ENCODE measurements around the gene NSMCE3. TPM values are rescaled to one million over a fixed set of nuclear protein-coding genes. Genes with fewer than 3 reads are reported as not detected.
A peak's percentile ranks its signal among the peaks of the same experiment; 100 is the strongest.

The NSMCE3 gene
- total RNA-seq, result 10 to 100 TPM; 10.1 to 12.0 TPM
- polyA plus RNA-seq (ENCODE audit: insufficient read length in 2 of 2), result 10 to 100 TPM in 1 of 2 donors, 1 to 10 TPM in 1; 10.0 to 11.3 TPM
- long read RNA-seq, donor 1, full-length matches to known transcripts, result 32 of 32 reads
- long read RNA-seq, donor 1, partial matches to known transcripts, result 0 of 32 reads
- long read RNA-seq, donor 1, other reads (novel, unspliced or antisense), result 0 of 32 reads
- long read RNA-seq, donor 2, full-length matches to known transcripts, result 10 of 10 reads
- long read RNA-seq, donor 2, partial matches to known transcripts, result 0 of 10 reads
- long read RNA-seq, donor 2, other reads (novel, unspliced or antisense), result 0 of 10 reads
- long read RNA-seq, donor 3, full-length matches to known transcripts, result 16 of 16 reads
- long read RNA-seq, donor 3, partial matches to known transcripts, result 0 of 16 reads
- long read RNA-seq, donor 3, other reads (novel, unspliced or antisense), result 0 of 16 reads
- long read RNA-seq, donor 4, full-length matches to known transcripts, result 20 of 20 reads
- long read RNA-seq, donor 4, partial matches to known transcripts, result 0 of 20 reads
- long read RNA-seq, donor 4, other reads (novel, unspliced or antisense), result 0 of 20 reads

DNA sequence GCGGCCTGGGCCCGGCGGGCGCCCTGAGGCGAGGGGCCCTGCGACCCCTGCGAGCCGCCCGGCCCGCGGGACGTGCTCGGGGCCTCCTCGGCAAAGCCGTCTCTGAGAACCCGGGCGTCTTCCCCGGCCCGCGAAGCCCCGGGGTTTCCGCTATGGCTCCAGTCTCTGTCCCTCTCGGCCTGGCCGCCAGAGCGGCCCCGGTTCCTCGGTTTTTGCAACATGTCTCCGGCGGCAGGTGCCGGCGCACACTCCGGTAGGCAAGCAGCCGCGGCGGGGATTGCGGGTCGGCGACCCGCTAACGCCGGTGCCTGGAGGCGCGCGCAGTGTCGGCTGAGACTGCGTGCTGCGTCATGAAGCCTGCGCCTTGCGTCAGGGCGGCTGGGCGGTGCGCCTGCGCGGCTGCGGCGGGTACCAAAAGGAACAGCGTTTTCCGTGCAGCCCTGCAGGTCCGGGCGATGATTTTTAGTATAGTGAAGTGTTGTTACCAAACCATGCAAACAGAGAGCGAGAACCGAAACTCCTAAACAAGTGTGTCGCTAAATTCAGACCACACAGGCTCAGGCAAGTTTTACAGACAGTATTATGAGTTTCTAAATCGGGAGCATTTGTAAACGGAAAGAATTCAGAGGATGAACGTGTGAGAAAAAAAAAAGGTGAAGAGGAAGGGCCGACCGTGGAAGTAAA, at the start of gene NSMCE3:
Gene NSMCE3, minus strand, starts transcription at position 338 of the 684 bp plus-strand sequence. Its CDS starts 117 bp downstream, at position 221.
- Histone ChIP-seq H3K4me1 (ENCODE audit: control insufficient read depth, insufficient read depth, low read length) (peaks cover 11% of the 10 kb centered on the region), H3K27ac (ENCODE audit: low read depth, low read length) (peak within 1 kb of the TSS; percentile 94), H3K9me3 (ENCODE audit: control insufficient read depth, insufficient read depth, low read length) (no peaks in the 10 kb centered on the region), H3K4me3 (ENCODE audit: low read depth, low read length) (peak within 1 kb of the TSS; percentile 83), H3K36me3 (ENCODE audit: control insufficient read depth, insufficient read depth, low read length) (no peaks in the 10 kb centered on the region), H3K27me3 (ENCODE audit: control insufficient read depth, insufficient read depth, low read length) (no peaks in the 10 kb centered on the region)
- WGBS (ENCODE audit: insufficient coverage), result 0% methylated on average over 63 of the region's 68 CpGs
- DNase-seq (ENCODE audit: low read depth in 4 of 6, low spot score in 6 of 6), result peak; percentile 78 to 97 (median 86)

DNA sequence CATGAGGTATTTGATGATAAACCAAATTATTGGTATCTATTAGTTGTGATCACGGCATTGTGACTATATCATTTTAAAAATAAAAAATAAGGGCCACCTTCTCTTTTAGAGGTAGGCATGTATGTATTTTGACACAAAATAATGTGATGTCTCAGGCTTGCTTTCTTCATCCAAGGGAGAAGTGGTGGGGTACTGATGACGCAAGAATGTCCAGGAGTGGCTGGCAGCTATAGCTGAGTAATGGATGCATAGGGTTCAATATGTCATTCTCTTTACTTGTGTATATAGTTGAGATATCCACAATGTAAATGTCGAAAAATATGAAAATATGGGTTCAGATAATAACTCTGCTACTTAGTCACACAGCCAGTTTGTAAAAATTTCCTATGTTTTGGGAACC, 46.8 kb upstream of the NSMCE3 start:
- H3K27me3 ChIP-seq (ENCODE audit: control insufficient read depth, insufficient read depth, low read length), result no peaks in the 10 kb centered on the region
- no peak overlapping the region for H3K4me3 ChIP-seq (ENCODE audit: low read depth, low read length)
- no peak overlapping the region for H3K27ac ChIP-seq (ENCODE audit: low read depth, low read length)
- no peaks in the 10 kb centered on the region for H3K36me3 ChIP-seq (ENCODE audit: control insufficient read depth, insufficient read depth, low read length)
- H3K9me3 ChIP-seq (ENCODE audit: control insufficient read depth, insufficient read depth, low read length), result no peaks in the 10 kb centered on the region
- no peaks in the 10 kb centered on the region for H3K4me1 ChIP-seq (ENCODE audit: control insufficient read depth, insufficient read depth, low read length)
- no peak for DNase-seq (ENCODE audit: low read depth in 4 of 6, low spot score in 6 of 6)
- 83% methylated on average over 1 of the region's 3 CpGs for WGBS (ENCODE audit: insufficient coverage)

DNA sequence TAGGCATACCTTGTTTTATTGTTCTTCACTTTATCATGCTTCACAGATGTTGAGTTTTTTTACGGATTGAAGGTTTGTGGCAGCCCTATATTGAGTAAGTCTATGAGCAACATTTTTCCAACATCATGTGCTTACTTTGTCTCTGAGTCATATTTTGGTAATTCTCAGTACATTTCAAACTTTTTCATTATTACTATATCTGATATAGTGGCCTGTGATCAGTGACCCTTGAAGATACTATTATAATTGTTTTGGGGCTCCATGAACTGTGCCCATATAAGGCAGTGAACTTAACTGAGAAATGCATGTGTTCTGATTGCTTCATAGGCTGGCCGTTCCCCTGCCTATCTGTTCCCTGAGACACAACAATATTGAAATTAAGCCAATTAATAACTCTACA, 42.8 kb upstream of the NSMCE3 start:
- H3K36me3 ChIP-seq (ENCODE audit: control insufficient read depth, insufficient read depth, low read length), result no peaks in the 10 kb centered on the region
- H3K4me1 ChIP-seq (ENCODE audit: control insufficient read depth, insufficient read depth, low read length), result no peaks in the 10 kb centered on the region
- no CpG with 5 or more reads among the region's 2 CpGs for WGBS (ENCODE audit: insufficient coverage)
- H3K27me3 ChIP-seq (ENCODE audit: control insufficient read depth, insufficient read depth, low read length), result no peaks in the 10 kb centered on the region
- no peak overlapping the region for H3K27ac ChIP-seq (ENCODE audit: low read depth, low read length)
- no peak for DNase-seq (ENCODE audit: low read depth in 4 of 6, low spot score in 6 of 6)
- H3K9me3 ChIP-seq (ENCODE audit: control insufficient read depth, insufficient read depth, low read length), result no peaks in the 10 kb centered on the region
- H3K4me3 ChIP-seq (ENCODE audit: low read depth, low read length), result no peak overlapping the region

DNA sequence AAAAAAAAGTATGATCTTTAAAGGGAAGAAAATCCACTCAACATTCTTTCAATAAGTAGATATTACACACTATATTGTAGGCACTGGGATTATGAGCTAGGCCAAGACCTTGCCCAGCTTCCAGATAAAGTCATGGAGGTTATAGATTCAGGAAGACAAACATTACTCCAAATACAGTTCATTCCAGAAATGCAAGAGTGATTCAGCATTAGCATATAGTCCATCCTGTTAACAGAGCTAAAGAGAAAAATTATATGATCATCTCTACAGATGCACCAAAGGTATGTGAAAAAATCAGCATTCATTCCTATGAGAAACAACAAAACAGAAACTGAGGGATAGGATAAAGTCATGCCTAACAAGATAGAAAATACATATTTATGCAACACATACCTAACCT, 42.1 kb upstream of the NSMCE3 start:
- no peak for DNase-seq (ENCODE audit: low read depth in 4 of 6, low spot score in 6 of 6)
- no peak overlapping the region for H3K4me3 ChIP-seq (ENCODE audit: low read depth, low read length)
- H3K27ac ChIP-seq (ENCODE audit: low read depth, low read length), result no peak overlapping the region
- H3K4me1 ChIP-seq (ENCODE audit: control insufficient read depth, insufficient read depth, low read length), result no peaks in the 10 kb centered on the region
- no peaks in the 10 kb centered on the region for H3K36me3 ChIP-seq (ENCODE audit: control insufficient read depth, insufficient read depth, low read length)
- no peaks in the 10 kb centered on the region for H3K9me3 ChIP-seq (ENCODE audit: control insufficient read depth, insufficient read depth, low read length)
- no peaks in the 10 kb centered on the region for H3K27me3 ChIP-seq (ENCODE audit: control insufficient read depth, insufficient read depth, low read length)

DNA sequence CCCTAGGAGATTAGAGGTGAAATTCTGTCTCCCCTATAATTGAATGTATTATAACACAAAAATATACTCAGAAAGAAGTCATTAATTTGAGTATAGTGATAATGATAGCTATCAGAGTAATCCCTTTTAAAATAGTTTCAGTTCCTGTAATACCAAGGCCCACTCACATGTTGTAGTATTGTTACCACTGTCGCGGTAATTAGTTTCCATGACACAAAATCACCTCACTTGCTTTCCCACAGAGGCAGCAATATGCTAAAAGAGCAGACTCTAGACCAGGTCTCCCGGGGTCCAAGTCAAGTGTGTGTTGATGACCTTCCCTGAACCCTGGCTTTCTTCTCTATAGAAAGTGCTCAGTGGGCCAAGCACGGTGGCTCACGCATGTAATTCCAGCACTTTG, 39.5 kb upstream of the NSMCE3 start:
- Histone ChIP-seq H3K4me3 (ENCODE audit: low read depth, low read length) (no peak overlapping the region), H3K27ac (ENCODE audit: low read depth, low read length) (no peak overlapping the region), H3K27me3 (ENCODE audit: control insufficient read depth, insufficient read depth, low read length) (no peaks in the 10 kb centered on the region), H3K9me3 (ENCODE audit: control insufficient read depth, insufficient read depth, low read length) (no peaks in the 10 kb centered on the region), H3K36me3 (ENCODE audit: control insufficient read depth, insufficient read depth, low read length) (no peaks in the 10 kb centered on the region), H3K4me1 (ENCODE audit: control insufficient read depth, insufficient read depth, low read length) (no peaks in the 10 kb centered on the region)
- WGBS (ENCODE audit: insufficient coverage), result 53% methylated on average over 5 of the region's 5 CpGs
- no peak for DNase-seq (ENCODE audit: low read depth in 4 of 6, low spot score in 6 of 6)

DNA sequence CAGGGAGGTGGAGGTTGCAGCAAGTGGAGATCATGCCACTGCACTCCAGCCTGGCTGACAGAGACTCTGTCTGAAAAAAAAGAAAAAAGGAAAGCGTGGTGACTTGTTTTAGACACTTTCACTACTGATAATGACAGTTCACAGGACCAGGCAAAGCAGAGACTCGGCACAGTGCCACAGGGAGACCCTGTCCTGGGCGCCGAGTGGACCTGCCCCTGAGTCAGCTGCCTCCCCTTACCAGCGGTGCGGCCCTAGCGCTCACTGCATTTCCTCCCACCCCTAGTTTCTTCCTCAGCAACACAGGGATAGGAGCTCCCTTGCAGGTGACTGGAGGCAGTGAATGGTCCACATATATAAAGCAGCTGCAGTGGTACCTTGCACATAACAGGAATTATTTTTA, 38.7 kb upstream of the NSMCE3 start:
- Histone ChIP-seq H3K27ac (ENCODE audit: low read depth, low read length) (no peak overlapping the region), H3K9me3 (ENCODE audit: control insufficient read depth, insufficient read depth, low read length) (no peaks in the 10 kb centered on the region), H3K4me1 (ENCODE audit: control insufficient read depth, insufficient read depth, low read length) (no peaks in the 10 kb centered on the region), H3K4me3 (ENCODE audit: low read depth, low read length) (no peak overlapping the region), H3K36me3 (ENCODE audit: control insufficient read depth, insufficient read depth, low read length) (no peaks in the 10 kb centered on the region), H3K27me3 (ENCODE audit: control insufficient read depth, insufficient read depth, low read length) (no peaks in the 10 kb centered on the region)
- 83% methylated on average over 4 of the region's 7 CpGs for WGBS (ENCODE audit: insufficient coverage)
- no peak for DNase-seq (ENCODE audit: low read depth in 4 of 6, low spot score in 6 of 6)

DNA sequence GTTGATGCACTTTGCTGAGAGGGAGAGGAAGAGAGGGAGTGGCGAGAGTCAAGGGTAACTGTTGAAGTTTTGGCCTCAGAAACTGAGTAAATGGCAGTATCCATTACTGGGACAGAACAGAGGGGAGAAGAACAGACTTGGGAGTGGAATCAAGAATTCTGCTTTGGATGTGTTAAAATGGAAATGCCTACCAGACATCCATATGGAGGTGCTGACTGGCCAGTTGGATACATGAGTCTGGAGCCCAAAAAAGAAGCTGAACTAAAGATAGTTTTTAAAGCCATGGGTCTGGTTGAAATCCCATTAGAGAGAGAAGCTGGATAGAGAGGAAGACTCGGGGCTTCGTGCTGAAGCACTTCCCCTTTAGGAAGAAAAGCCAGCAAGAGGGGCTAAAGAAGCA, 35.9 kb upstream of the NSMCE3 start:
- Histone ChIP-seq H3K4me3 (ENCODE audit: low read depth, low read length) (no peak overlapping the region), H3K27ac (ENCODE audit: low read depth, low read length) (no peak overlapping the region), H3K4me1 (ENCODE audit: control insufficient read depth, insufficient read depth, low read length) (no peaks in the 10 kb centered on the region), H3K27me3 (ENCODE audit: control insufficient read depth, insufficient read depth, low read length) (no peaks in the 10 kb centered on the region), H3K36me3 (ENCODE audit: control insufficient read depth, insufficient read depth, low read length) (no peaks in the 10 kb centered on the region), H3K9me3 (ENCODE audit: control insufficient read depth, insufficient read depth, low read length) (no peaks in the 10 kb centered on the region)
- peak in 1 of 6 donors; percentile 57 for DNase-seq (ENCODE audit: low read depth in 4 of 6, low spot score in 6 of 6)
- WGBS (ENCODE audit: insufficient coverage), result 81% methylated on average over 3 of the region's 3 CpGs

DNA sequence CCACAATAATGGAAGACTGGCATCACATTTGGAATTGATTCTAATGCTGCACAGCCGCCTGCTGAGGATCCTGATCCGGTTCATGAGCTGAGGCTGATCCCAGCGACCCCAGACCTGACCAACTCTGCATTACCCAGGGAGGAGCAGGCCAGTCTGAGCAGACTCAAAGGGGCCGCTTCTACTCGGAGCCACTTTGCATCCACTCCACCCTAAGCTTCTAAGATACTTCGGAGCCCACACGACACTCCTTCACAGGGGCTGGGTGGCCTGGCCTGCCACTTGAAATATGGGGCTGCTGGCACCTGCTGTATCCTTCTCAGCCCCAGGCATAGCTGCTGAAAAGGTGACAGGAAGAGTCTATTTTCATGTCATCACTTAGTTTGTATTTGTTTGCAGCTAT, 33.2 kb upstream of the NSMCE3 start:
- DNase-seq (ENCODE audit: low read depth in 4 of 6, low spot score in 6 of 6), result no peak
- Histone ChIP-seq H3K4me1 (ENCODE audit: control insufficient read depth, insufficient read depth, low read length) (no peaks in the 10 kb centered on the region), H3K27me3 (ENCODE audit: control insufficient read depth, insufficient read depth, low read length) (no peaks in the 10 kb centered on the region), H3K4me3 (ENCODE audit: low read depth, low read length) (no peak overlapping the region), H3K9me3 (ENCODE audit: control insufficient read depth, insufficient read depth, low read length) (no peaks in the 10 kb centered on the region), H3K27ac (ENCODE audit: low read depth, low read length) (no peak overlapping the region), H3K36me3 (ENCODE audit: control insufficient read depth, insufficient read depth, low read length) (no peaks in the 10 kb centered on the region)
- WGBS (ENCODE audit: insufficient coverage), result 75% methylated on average over 7 of the region's 7 CpGs

DNA sequence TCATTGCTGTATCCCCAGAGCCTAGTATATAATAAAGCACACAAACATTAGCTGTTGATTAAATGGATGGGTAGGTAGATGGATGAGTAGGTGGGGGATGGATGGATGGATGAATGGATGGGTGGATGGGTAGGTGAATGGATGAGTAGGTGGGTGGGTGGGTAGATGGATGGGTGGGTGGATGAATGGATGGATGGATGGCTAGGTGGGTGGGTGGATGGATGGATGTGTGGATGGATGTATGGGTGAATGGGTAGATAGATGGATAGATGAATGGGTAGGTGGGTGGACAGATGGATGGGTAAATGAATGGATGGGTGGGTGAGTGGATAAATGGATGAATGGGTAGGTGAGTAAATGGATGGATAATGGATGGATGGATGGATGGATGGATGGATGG, 30.2 kb upstream of the NSMCE3 start:
- Histone ChIP-seq H3K36me3 (ENCODE audit: control insufficient read depth, insufficient read depth, low read length) (no peaks in the 10 kb centered on the region), H3K9me3 (ENCODE audit: control insufficient read depth, insufficient read depth, low read length) (no peaks in the 10 kb centered on the region), H3K4me3 (ENCODE audit: low read depth, low read length) (no peak overlapping the region), H3K27ac (ENCODE audit: low read depth, low read length) (no peak overlapping the region), H3K4me1 (ENCODE audit: control insufficient read depth, insufficient read depth, low read length) (no peaks in the 10 kb centered on the region), H3K27me3 (ENCODE audit: control insufficient read depth, insufficient read depth, low read length) (no peaks in the 10 kb centered on the region)
- no peak for DNase-seq (ENCODE audit: low read depth in 4 of 6, low spot score in 6 of 6)

DNA sequence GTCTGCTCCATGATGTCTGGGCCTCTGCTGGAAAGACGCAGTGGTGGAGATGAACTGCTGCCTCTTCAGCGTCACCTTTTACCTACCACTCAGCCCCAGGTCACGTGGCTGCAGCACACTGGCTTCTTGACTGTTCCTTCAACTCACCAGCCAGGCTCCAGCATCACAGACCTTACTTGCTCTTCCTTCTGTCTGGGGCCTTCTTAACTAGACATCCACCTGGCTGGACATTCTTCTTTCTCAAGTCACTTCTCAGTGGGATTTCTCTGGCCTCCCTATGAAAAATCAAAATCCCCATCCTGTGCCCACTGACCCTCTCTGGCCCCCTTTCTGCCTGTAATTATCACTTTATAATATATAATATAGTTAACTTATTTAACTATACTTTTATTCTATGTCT, 29.7 kb upstream of the NSMCE3 start:
- 89% methylated on average over 2 of the region's 3 CpGs for WGBS (ENCODE audit: insufficient coverage)
- no peak overlapping the region for H3K27ac ChIP-seq (ENCODE audit: low read depth, low read length)
- no peak for DNase-seq (ENCODE audit: low read depth in 4 of 6, low spot score in 6 of 6)

More for the DNA sequence above, 29.7 kb upstream of the NSMCE3 start:
- H3K4me1 ChIP-seq (ENCODE audit: control insufficient read depth, insufficient read depth, low read length), result no peaks in the 10 kb centered on the region
- no peaks in the 10 kb centered on the region for H3K9me3 ChIP-seq (ENCODE audit: control insufficient read depth, insufficient read depth, low read length)
- H3K4me3 ChIP-seq (ENCODE audit: low read depth, low read length), result no peak overlapping the region
- H3K27me3 ChIP-seq (ENCODE audit: control insufficient read depth, insufficient read depth, low read length), result no peaks in the 10 kb centered on the region
- no peaks in the 10 kb centered on the region for H3K36me3 ChIP-seq (ENCODE audit: control insufficient read depth, insufficient read depth, low read length)
